Uterus (tissue), 2 donors: ENCODE data around the gene SLIT3.

Experiments
- POLR2A ChIP-seq, 2 donors: fragments of 450-650 bp; IDR thresholded peaks; one replicate each; pipeline ENCODE4 v1.6.1; 2016; ENCODE audit warnings: antibody characterized with exemption in 2 of 2, mild to moderate bottlenecking in 1 of 2, moderate library complexity in 1 of 2
- TF ChIP-seq, protein P1 (sequence below), 4 experiments: fragments of 200-600 bp in 2 of 4; fragments of 450-650 bp in 2 of 4; sonication (generic) in 2 of 4; IDR thresholded peaks; one replicate each; pipeline ENCODE4 v1.5.1; 2016 to 2019; ENCODE audit warnings: antibody characterized with exemption in 4 of 4, mild to moderate bottlenecking in 2 of 4, moderate library complexity in 1 of 4

DNA sequence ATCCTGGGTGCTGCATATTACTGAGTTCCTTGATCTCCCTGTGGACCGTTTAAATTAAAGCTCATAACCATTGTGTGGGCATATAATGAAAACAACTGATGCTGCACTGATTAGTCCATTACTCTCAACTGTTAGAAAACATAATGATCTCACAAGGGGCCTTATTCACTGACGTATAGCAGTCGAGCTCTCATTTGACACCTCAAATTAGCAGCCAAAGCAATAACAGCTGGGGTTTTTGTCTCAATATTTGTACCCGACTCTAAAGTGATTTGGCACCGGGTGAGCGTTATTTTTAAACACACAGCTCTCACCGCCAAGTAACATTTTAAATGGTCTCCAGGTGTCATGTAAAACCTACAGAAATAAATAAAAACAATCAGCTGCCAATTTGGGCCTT lies 469.6 kb downstream of the SLIT3 start:
- TF ChIP-seq, protein P1, sequence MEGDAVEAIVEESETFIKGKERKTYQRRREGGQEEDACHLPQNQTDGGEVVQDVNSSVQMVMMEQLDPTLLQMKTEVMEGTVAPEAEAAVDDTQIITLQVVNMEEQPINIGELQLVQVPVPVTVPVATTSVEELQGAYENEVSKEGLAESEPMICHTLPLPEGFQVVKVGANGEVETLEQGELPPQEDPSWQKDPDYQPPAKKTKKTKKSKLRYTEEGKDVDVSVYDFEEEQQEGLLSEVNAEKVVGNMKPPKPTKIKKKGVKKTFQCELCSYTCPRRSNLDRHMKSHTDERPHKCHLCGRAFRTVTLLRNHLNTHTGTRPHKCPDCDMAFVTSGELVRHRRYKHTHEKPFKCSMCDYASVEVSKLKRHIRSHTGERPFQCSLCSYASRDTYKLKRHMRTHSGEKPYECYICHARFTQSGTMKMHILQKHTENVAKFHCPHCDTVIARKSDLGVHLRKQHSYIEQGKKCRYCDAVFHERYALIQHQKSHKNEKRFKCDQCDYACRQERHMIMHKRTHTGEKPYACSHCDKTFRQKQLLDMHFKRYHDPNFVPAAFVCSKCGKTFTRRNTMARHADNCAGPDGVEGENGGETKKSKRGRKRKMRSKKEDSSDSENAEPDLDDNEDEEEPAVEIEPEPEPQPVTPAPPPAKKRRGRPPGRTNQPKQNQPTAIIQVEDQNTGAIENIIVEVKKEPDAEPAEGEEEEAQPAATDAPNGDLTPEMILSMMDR (IDR thresholded peaks at IDR 0.05): no peak
- TF ChIP-seq POLR2A (IDR thresholded peaks at IDR 0.05): no peak
